KBM-7 (cell line): ENCODE measurements around the gene LMTK3.
A peak's percentile ranks its signal among the peaks of the same experiment; 100 is the strongest.

Experiments
- DNase-seq: peaks from one replicate; pipeline ENCODE4 v3.0.0-alpha.2; 2015
- in situ Hi-C: fragments of 300-500 bp; cut with MboI; formaldehyde crosslinking; loops from 2 replicates; pipeline ENCODE4 v1.14.3; 2020; ENCODE audit warnings: low sequenced_read_pairs, low pct_unique_long_range_greater_than_20kb, mixed read lengths

The LMTK3 gene

GRCh38 chr19:48455908-48456562 is 55.6 kb downstream of the LMTK3 start:
- DNase-seq, result no peak
- in situ Hi-C loops, result no loop called here

- no peak for DNase-seq
- in situ Hi-C loops, result no loop called here
These were observed 56.3 kb downstream of the LMTK3 start, which contains the start of gene KCNJ14 for GRCh38 chr19:48455171-48455907. KCNJ14 (plus strand) TSS chr19:48455574; CDS start chr19:48461725, 6,151 bp downstream.

GRCh38 chr19:48454150-48454730 is 57.4 kb downstream of the LMTK3 start:
- in situ Hi-C loops, result no loop called here
- DNase-seq, result no peak

- no peak for DNase-seq
- in situ Hi-C loops, result no loop called here
These were observed 59.1 kb downstream of the LMTK3 start for GRCh38 chr19:48452289-48453190.

- no peak for DNase-seq
- in situ Hi-C loops, result no loop called here
These were observed 60.0 kb downstream of the LMTK3 start for GRCh38 chr19:48451624-48452023.

- in situ Hi-C loops, result no loop called here
- no peak for DNase-seq
These were observed 60.8 kb downstream of the LMTK3 start for GRCh38 chr19:48450863-48451262.

- in situ Hi-C loops, result no loop called here
- DNase-seq, result no peak
These were observed 61.2 kb downstream of the LMTK3 start for GRCh38 chr19:48450441-48450840.

- in situ Hi-C loops, result no loop called here
- no peak for DNase-seq
These were observed 63.1 kb downstream of the LMTK3 start for GRCh38 chr19:48448563-48448962.

- no peak for DNase-seq
- in situ Hi-C loops, result no loop called here
These were observed 65.1 kb downstream of the LMTK3 start for GRCh38 chr19:48446579-48446978.

- in situ Hi-C loops, result no loop called here
These were observed 65.8 kb downstream of the LMTK3 start, which contains the start of gene GRWD1 for GRCh38 chr19:48445606-48446481. GRWD1 (plus strand) TSS chr19:48445983; CDS start chr19:48446006, 23 bp downstream.

GRCh38 chr19:48445256-48445605 is 66.4 kb downstream of the LMTK3 start:
- no peak for DNase-seq
- in situ Hi-C loops, result no loop called here

More at GRCh38 chr19:48445606-48446481, 65.8 kb downstream of the LMTK3 start, which contains the start of gene GRWD1:
- DNase-seq, result peak; percentile 98

GRCh38 chr19:48444936-48445200 is 66.8 kb downstream of the LMTK3 start:
- in situ Hi-C loops, result no loop called here
- DNase-seq, result no peak

- DNase-seq, result no peak
- in situ Hi-C loops, result no loop called here
These were observed 67.3 kb downstream of the LMTK3 start for GRCh38 chr19:48444129-48444935.

GRCh38 chr19:48443731-48444128 is 67.9 kb downstream of the LMTK3 start:
- in situ Hi-C loops, result no loop called here
- no peak for DNase-seq

- in situ Hi-C loops, result no loop called here
- no peak for DNase-seq
These were observed 68.4 kb downstream of the LMTK3 start for GRCh38 chr19:48443256-48443655.

GRCh38 chr19:48442116-48443035 is 69.3 kb downstream of the LMTK3 start:
- no peak for DNase-seq
- in situ Hi-C loops, result no loop called here
